HL-60 (cell line): ENCODE results near the gene GAB2.
A peak's percentile ranks its signal among the peaks of the same experiment; 100 is the strongest.

Source experiments
- DNase-seq, 2 experiments: peaks; one replicate each; pipeline ENCODE4 v3.0.0-alpha.2; 2010 to 2020; ENCODE audit warnings: low read depth in 1 of 2, low spot score in 1 of 2
- H3K27ac ChIP-seq: fragments of 250-450 bp; sonication (Bioruptor Pico); replicated peaks from 2 replicates; pipeline ENCODE4 v1.5.1; 2020; ENCODE audit warnings: mild to moderate bottlenecking, moderate library complexity
- H3K27me3 ChIP-seq: fragments of 250-450 bp; sonication (Bioruptor Pico); 2 replicates; pipeline ENCODE4 v1.5.1; 2021; ENCODE audit warnings: mild to moderate bottlenecking, moderate library complexity; ENCODE audit not compliant: insufficient read depth, poor library complexity, severe bottlenecking
- H3K4me3 ChIP-seq: replicated peaks from 2 replicates; pipeline ENCODE4 v1.5.1; 2011; ENCODE audit warnings: mild to moderate bottlenecking, control low read depth, low read length; ENCODE audit not compliant: insufficient read depth
- CTCF ChIP-seq: IDR thresholded peaks from one replicate; pipeline ENCODE4 v1.5.1; 2011; ENCODE audit warnings: low read length, control low read depth, inconsistent platforms; ENCODE audit not compliant: insufficient read depth
- GABPA ChIP-seq: IDR thresholded peaks from 2 replicates; pipeline ENCODE4 v1.6.1; 2012; ENCODE audit warnings: low read depth
- POLR2AphosphoS5 ChIP-seq: IDR thresholded peaks from 2 replicates; pipeline ENCODE4 v1.6.1; 2012; ENCODE audit warnings: low read depth
- REST ChIP-seq: IDR thresholded peaks from 2 replicates; pipeline ENCODE4 v1.6.1; 2012; ENCODE audit warnings: low read depth; ENCODE audit not compliant: insufficient replicate concordance
- SPI1 ChIP-seq: IDR thresholded peaks from 2 replicates; pipeline ENCODE4 v1.6.1; 2012; ENCODE audit warnings: low read depth, mild to moderate bottlenecking, borderline replicate concordance

The GAB2 gene

DNA sequence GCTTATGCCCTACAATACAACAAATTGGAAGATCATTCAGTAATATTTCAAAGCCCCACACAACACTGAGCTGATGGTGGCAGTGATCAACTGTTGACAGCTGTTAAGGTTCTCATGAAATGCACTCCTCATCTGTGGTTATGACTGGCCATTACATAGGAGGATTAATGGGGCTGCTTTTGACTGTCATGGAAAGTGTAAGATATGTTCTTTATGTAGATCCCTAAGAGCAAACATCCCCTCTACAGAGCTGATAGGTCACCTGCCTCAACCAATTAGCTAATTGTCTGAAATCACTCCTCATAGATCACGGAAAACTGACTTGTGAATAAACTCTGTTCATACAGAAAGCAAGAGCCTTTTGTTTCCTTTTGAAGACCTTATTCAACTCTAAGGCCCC, 78.1 kb downstream of the GAB2 start:
- Histone ChIP-seq H3K27ac (no peak overlapping the region), H3K4me3 (no peak overlapping the region), H3K27me3 (no peaks in the 10 kb centered on the region)
- TF ChIP-seq GABPA (no peak), POLR2AphosphoS5 (no peak), CTCF (no peak), REST (no peak), SPI1 (no peak)
- DNase-seq, result no peak

DNA sequence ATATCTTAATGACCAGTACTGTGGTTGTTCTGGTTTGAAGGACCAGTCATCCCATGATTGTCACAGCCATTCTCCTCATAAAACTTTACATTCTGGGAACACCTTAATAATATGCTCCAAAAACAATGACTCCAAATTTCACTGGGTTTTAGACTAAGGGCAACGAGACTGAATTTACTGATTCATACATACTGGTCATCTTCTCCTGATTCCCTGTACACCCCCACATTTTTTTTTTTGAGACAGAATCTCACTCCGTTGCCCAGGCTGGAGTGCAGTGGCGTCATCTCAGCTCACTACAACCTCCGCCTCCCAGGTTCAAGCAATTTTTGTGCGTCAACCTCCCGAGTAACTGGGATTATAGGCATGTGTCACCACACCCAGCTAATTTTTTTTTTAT, 78.9 kb downstream of the GAB2 start:
- no peaks in the 10 kb centered on the region for H3K27me3 ChIP-seq
- no peak overlapping the region for H3K27ac ChIP-seq
- H3K4me3 ChIP-seq, result no peak overlapping the region
- no peak for DNase-seq
- TF ChIP-seq REST (no peak), POLR2AphosphoS5 (no peak), SPI1 (no peak), GABPA (no peak), CTCF (no peak)

DNA sequence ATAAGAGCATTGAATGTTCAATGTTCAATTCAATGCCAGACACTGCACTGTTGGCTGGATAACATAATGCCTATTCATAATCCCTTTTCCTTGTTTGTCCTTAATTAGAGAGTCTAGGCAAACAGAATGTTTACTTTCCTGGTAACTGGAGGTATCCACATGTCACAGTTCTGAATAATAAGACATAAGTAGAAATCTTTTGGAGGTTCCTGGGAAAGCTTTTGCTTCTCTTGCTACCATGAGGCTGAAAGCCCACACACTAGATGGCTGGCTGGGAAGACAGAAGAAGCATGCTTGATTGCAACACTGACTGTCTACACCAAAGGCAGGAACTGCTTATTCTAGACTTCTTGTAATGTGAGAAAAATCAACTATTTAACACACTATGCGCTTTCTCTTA, 79.5 kb downstream of the GAB2 start:
- Histone ChIP-seq H3K27ac (peak overlapping the region; percentile 18), H3K4me3 (no peak overlapping the region), H3K27me3 (no peaks in the 10 kb centered on the region)
- peak; percentile 17 to 58 for DNase-seq
- TF ChIP-seq SPI1 (peak; percentile 18; the same call in 1 of the 2 replicates), REST (no peak)

GRCh38 chr11:78337554-78337924, 80.1 kb downstream of the GAB2 start:
- TF ChIP-seq GABPA, result no peak
- no peak for DNase-seq
- H3K27me3 ChIP-seq, result no peaks in the 10 kb centered on the region
- H3K27ac ChIP-seq, result peak overlapping the region; percentile 18
- H3K4me3 ChIP-seq, result no peak overlapping the region
